H9 (cell line): ENCODE results near the gene PDE3A. TPM values are rescaled to one million over a fixed set of nuclear protein-coding genes. Genes with fewer than 3 reads are reported as not detected.

Source experiments
- DNase-seq: peaks from one replicate; pipeline ENCODE4 v3.0.0-alpha.2; 2017
- H2AFZ ChIP-seq: one replicate; pipeline ENCODE4 v1.6.1; 2013; ENCODE audit warnings: mild to moderate bottlenecking, low read length, control low read depth, moderate library complexity
- H2AK5ac ChIP-seq: 2 replicates; pipeline ENCODE4 v1.6.1; 2013; ENCODE audit warnings: low read length, control low read depth, mixed read lengths; ENCODE audit not compliant: insufficient read length
- H2BK120ac ChIP-seq: one replicate; pipeline ENCODE4 v1.6.1; 2013; ENCODE audit warnings: low read depth, mild to moderate bottlenecking, low read length, control low read depth, inconsistent platforms; ENCODE audit not compliant: poor library complexity, severe bottlenecking
- H2BK12ac ChIP-seq: 2 replicates; pipeline ENCODE4 v1.6.1; 2013; ENCODE audit warnings: low read length, control low read depth, mixed read lengths, low read depth; ENCODE audit not compliant: insufficient read length
- H2BK15ac ChIP-seq: 2 replicates; pipeline ENCODE4 v1.6.1; 2013; ENCODE audit warnings: low read depth, low read length, control low read depth
- H2BK20ac ChIP-seq: one replicate; pipeline ENCODE4 v1.6.1; 2013; ENCODE audit warnings: low read depth, mild to moderate bottlenecking, low read length, control low read depth, inconsistent platforms; ENCODE audit not compliant: poor library complexity, severe bottlenecking
- H2BK5ac ChIP-seq: 2 replicates; pipeline ENCODE4 v1.6.1; 2013; ENCODE audit warnings: low read length, control low read depth, mixed read lengths; ENCODE audit not compliant: insufficient read length
- H3K14ac ChIP-seq: 2 replicates; pipeline ENCODE4 v1.6.1; 2013; ENCODE audit warnings: low read length, control low read depth; ENCODE audit not compliant: insufficient read depth
- H3K18ac ChIP-seq: 2 replicates; pipeline ENCODE4 v1.6.1; 2013; ENCODE audit warnings: low read depth, mild to moderate bottlenecking, mixed read lengths, low read length, control low read depth; ENCODE audit not compliant: insufficient read length
- H3K23ac ChIP-seq: 2 replicates; pipeline ENCODE4 v1.6.1; 2013; ENCODE audit warnings: low read length, control low read depth, mixed read lengths, low read depth; ENCODE audit not compliant: insufficient read length
- H3K23me2 ChIP-seq: 2 replicates; pipeline ENCODE4 v1.6.1; 2013; ENCODE audit warnings: low read depth, mild to moderate bottlenecking, mixed read lengths, low read length, control low read depth; ENCODE audit not compliant: insufficient read length, poor library complexity, severe bottlenecking
- H3K27ac ChIP-seq: 2 replicates; pipeline ENCODE4 v1.5.1; 2013; ENCODE audit warnings: low read length, control low read depth, mixed read lengths, low read depth; ENCODE audit not compliant: insufficient read length
- H3K27me3 ChIP-seq: 2 replicates; pipeline ENCODE4 v1.6.1; 2013; ENCODE audit warnings: low read length, control low read depth, inconsistent platforms; ENCODE audit not compliant: insufficient read depth
- H3K4ac ChIP-seq: 2 replicates; pipeline ENCODE4 v1.6.1; 2013; ENCODE audit warnings: low read depth, mild to moderate bottlenecking, control low read depth, inconsistent platforms, low read length, moderate library complexity
- H3K4me1 ChIP-seq: 2 replicates; pipeline ENCODE4 v1.6.1; 2013; ENCODE audit warnings: low read length, control low read depth, inconsistent platforms; ENCODE audit not compliant: insufficient read depth
- H3K4me2 ChIP-seq: 2 replicates; pipeline ENCODE4 v1.6.1; 2013; ENCODE audit warnings: low read length, control low read depth, mixed read lengths; ENCODE audit not compliant: insufficient read length, insufficient read depth
- H3K56ac ChIP-seq: 2 replicates; pipeline ENCODE4 v1.6.1; 2013; ENCODE audit warnings: low read depth, mild to moderate bottlenecking, mixed read lengths, low read length, control low read depth; ENCODE audit not compliant: insufficient read length
- H3K79me1 ChIP-seq: 2 replicates; pipeline ENCODE4 v1.6.1; 2013; ENCODE audit warnings: low read depth, mild to moderate bottlenecking, moderate library complexity, low read length, control low read depth, inconsistent platforms; ENCODE audit not compliant: insufficient read depth, poor library complexity, severe bottlenecking
- H3K79me2 ChIP-seq: 2 replicates; pipeline ENCODE4 v1.6.1; 2013; ENCODE audit warnings: low read length, control low read depth, inconsistent platforms; ENCODE audit not compliant: insufficient read depth
- H3K9ac ChIP-seq: 2 replicates; pipeline ENCODE4 v1.6.1; 2013; ENCODE audit warnings: low read length, control low read depth, mixed read lengths; ENCODE audit not compliant: insufficient read length; ENCODE audit errors: extremely low read depth
- H3K9me3 ChIP-seq: one replicate; pipeline ENCODE4 v1.6.1; 2013; ENCODE audit warnings: low read depth, low read length, inconsistent platforms; ENCODE audit not compliant: control insufficient read depth
- H3T11ph ChIP-seq: one replicate; pipeline ENCODE4 v1.6.1; 2013; ENCODE audit warnings: mild to moderate bottlenecking, low read length, control low read depth, inconsistent platforms
- H4K20me1 ChIP-seq: one replicate; pipeline ENCODE4 v1.6.1; 2013; ENCODE audit not compliant: control insufficient read depth, insufficient read length, insufficient read depth
- H4K5ac ChIP-seq: 2 replicates; pipeline ENCODE4 v1.6.1; 2013; ENCODE audit warnings: low read depth, mild to moderate bottlenecking, mixed read lengths, low read length, control low read depth; ENCODE audit not compliant: insufficient read length
- H4K8ac ChIP-seq: replicated peaks from 2 replicates; pipeline ENCODE4 v1.6.1; 2013; ENCODE audit warnings: low read length, control low read depth, mixed read lengths, low read depth; ENCODE audit not compliant: insufficient read length
- H4K91ac ChIP-seq: 2 replicates; pipeline ENCODE4 v1.6.1; 2013; ENCODE audit warnings: low read depth, mild to moderate bottlenecking, moderate library complexity, mixed read lengths, low read length, control low read depth; ENCODE audit not compliant: insufficient read length
- H3K27ac Mint-ChIP-seq, 3 experiments: 2 replicates in 2 of 3; 3 replicates in 1 of 3; pipeline ENCODE4 v1.8.0; 2020 to 2021; ENCODE audit warnings: mixed read lengths in 3 of 3, mild to moderate bottlenecking in 1 of 3, moderate library complexity in 1 of 3
- H3K27me3 Mint-ChIP-seq: 2 replicates; pipeline ENCODE4 v1.8.0; 2021; ENCODE audit warnings: low read depth, mild to moderate bottlenecking, moderate library complexity, mixed read lengths
- H3K36me3 Mint-ChIP-seq, 3 experiments: 2 replicates in 2 of 3; 3 replicates in 1 of 3; pipeline ENCODE4 v1.8.0; 2020 to 2021; ENCODE audit warnings: low read depth in 3 of 3, mixed read lengths in 3 of 3; ENCODE audit not compliant: insufficient read depth in 1 of 3
- H3K4me1 Mint-ChIP-seq, 2 experiments: 2 replicates each; pipeline ENCODE4 v1.8.0; 2020; ENCODE audit warnings: mixed read lengths in 2 of 2
- H3K4me3 Mint-ChIP-seq, 2 experiments: 2 replicates in 1 of 2; 3 replicates in 1 of 2; pipeline ENCODE4 v1.8.0; 2020 to 2021; ENCODE audit warnings: mild to moderate bottlenecking in 2 of 2, mixed read lengths in 2 of 2, moderate library complexity in 1 of 2
- H3K9me3 Mint-ChIP-seq, 2 experiments: 2 replicates in 1 of 2; 3 replicates in 1 of 2; pipeline ENCODE4 v1.8.0; 2020; ENCODE audit warnings: mild to moderate bottlenecking in 2 of 2, mixed read lengths in 2 of 2, moderate library complexity in 1 of 2
- CTCF ChIP-seq: fragments of 200-600 bp; sonication (generic); conservative IDR thresholded peaks from 3 replicates; pipeline ENCODE4 v1.8.0; 2021; ENCODE audit warnings: antibody characterized with exemption, mild to moderate bottlenecking
- WGBS: extraction: QIAGEN DNeasy Blood & Tissue Kit; methylation state at CpG from one replicate; pipeline ENCODE4 v1.1.7; 2013; ENCODE audit warnings: missing lambda C conversion rate, low lambda C conversion rate, mixed read lengths; ENCODE audit not compliant: insufficient read length; ENCODE audit errors: extremely low coverage; 5-methylcytosine and 5-hydroxymethylcytosine counted together
- total RNA-seq: library from RNA; stranded (reverse); gene quantifications from 2 replicates; pipeline ENCODE4 v1.2.1, GENCODE V29; 2021

PDE3A gene
- total RNA-seq, 1 experiment from 2014 or later, result 3.0 TPM

- Histone ChIP-seq H3K79me2 (no peaks in the 10 kb centered on the region), H3K27ac (no peak overlapping the region), H4K20me1 (no peaks in the 10 kb centered on the region), H3T11ph (no peak overlapping the region), H2BK20ac (no peak overlapping the region), H2BK5ac (no peak overlapping the region), H3K23me2 (no peaks in the 10 kb centered on the region), H3K79me1 (no peaks in the 10 kb centered on the region), H3K9me3 (no peaks in the 10 kb centered on the region), H3K27me3 (no peaks in the 10 kb centered on the region), H4K8ac (no peak overlapping the region), H4K5ac (no peak overlapping the region), H3K4ac (no peak overlapping the region), H3K23ac (no peak overlapping the region), H2AFZ (no peak overlapping the region), H4K91ac (no peak overlapping the region), H3K18ac (no peak overlapping the region), H3K9ac (no peak overlapping the region), H3K4me1 (no peaks in the 10 kb centered on the region), H3K56ac (no peak overlapping the region), H3K4me2 (no peak overlapping the region), H2BK15ac (no peak overlapping the region), H2BK12ac (no peak overlapping the region), H3K14ac (no peak overlapping the region), H2BK120ac (no peak overlapping the region), H2AK5ac (no peak overlapping the region)
- Mint-ChIP-seq H3K27ac (no peak overlapping the region), H3K27me3 (no peaks in the 10 kb centered on the region), H3K4me1 (peaks cover 8 to 12% of the 10 kb centered on the region in 2 experiments), H3K4me3 (no peak overlapping the region), H3K9me3 (no peaks in the 10 kb centered on the region), H3K36me3 (no peaks in the 10 kb centered on the region; a peak in 1 of 7 replicates)
- no CpG with 5 or more reads among the region's 3 CpGs for WGBS
- no peak for TF ChIP-seq CTCF
- no peak for DNase-seq
Measured at GRCh38 chr12:20585055-20585625, 216.8 kb downstream of the PDE3A start.
